ENCODE data around the gene EPS8L3.
"Not testable (repeated sequence)": the region's sequence is repeated elsewhere in the genome, so short reads cannot be mapped to it uniquely, and the experiment has no call there.

EPS8L3 gene

DNA sequence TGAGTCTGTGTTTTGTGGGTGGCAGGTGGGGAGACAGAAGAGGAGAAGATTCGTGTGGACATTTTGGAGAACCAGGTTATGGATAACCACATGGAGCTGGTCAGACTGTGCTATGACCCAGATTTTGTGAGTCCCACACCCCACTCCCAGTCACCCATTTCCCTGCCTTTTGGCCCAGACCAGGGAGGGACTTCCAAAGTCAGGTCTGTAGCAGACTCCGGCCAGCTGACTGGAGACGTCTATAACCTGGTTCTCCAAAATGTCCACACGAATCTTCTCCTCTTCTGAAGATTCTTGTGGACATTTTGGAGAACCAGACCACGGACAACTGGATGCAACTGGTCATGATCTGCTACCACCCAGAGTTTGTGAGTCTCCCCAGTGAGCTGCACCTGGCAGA lies 50.1 kb downstream of the EPS8L3 start:
- Histone ChIP-seq H3K4me3 (ENCODE audit: insufficient read depth, low read depth, low read length, poor library complexity, severe bottlenecking) (no peak overlapping the region), H3K27me3 (replicated peaks; ENCODE audit: control insufficient read depth, insufficient read depth, low read length, poor library complexity, severe bottlenecking) (no peaks in the 10 kb centered on the region), H3K36me3 (ENCODE audit: control insufficient read depth, insufficient read depth, low read length) (no peaks in the 10 kb centered on the region), H3K4me1 (ENCODE audit: control insufficient read depth, insufficient read depth, low read length, poor library complexity, severe bottlenecking) (no peaks in the 10 kb centered on the region), H3K27ac (ENCODE audit: insufficient read depth, low read length, poor library complexity, severe bottlenecking) (no peak overlapping the region), H3K9me3 (ENCODE audit: control insufficient read depth, low read length) (no peaks in the 10 kb centered on the region)
- DNase-seq, result no peak

DNA sequence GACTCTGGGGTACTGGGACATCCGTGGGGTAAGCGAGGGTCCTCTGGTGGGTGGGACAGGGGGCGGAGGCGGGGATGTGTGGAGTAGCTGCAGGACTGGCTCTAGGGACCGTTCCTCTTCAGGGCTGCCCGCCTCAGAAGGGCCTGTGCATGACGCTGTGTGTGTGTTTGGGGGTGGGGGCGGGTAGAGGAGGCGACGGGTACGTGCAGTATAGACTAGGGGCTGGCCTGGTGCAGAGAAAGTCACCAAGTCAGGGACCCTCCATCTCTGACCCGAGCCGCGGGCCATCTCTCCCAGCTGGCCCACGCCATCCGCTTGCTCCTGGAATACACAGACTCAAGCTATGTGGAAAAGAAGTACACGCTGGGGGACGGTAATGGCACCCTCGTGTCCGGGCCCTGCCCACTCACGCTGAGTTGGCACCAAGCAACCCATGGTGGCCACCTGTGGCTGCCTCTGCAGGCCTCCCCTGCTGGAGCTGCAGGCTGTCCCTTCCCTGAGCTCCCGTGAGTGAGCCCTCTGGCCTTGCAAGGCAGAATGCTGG lies 51.3 kb downstream of the EPS8L3 start:
- Histone ChIP-seq H3K36me3 (ENCODE audit: control insufficient read depth, insufficient read depth, low read length) (no peaks in the 10 kb centered on the region), H3K4me3 (ENCODE audit: insufficient read depth, low read depth, low read length, poor library complexity, severe bottlenecking) (no peak overlapping the region), H3K27me3 (replicated peaks; ENCODE audit: control insufficient read depth, insufficient read depth, low read length, poor library complexity, severe bottlenecking) (no peaks in the 10 kb centered on the region), H3K27ac (ENCODE audit: insufficient read depth, low read length, poor library complexity, severe bottlenecking) (no peak overlapping the region), H3K9me3 (ENCODE audit: control insufficient read depth, low read length) (no peaks in the 10 kb centered on the region), H3K4me1 (ENCODE audit: control insufficient read depth, insufficient read depth, low read length, poor library complexity, severe bottlenecking) (no peaks in the 10 kb centered on the region)
- DNase-seq, result no peak

GRCh38 chr1:109711593-109712320 lies 52.0 kb downstream of the EPS8L3 start, which contains the start of gene GSTM5:
Gene GSTM5, plus strand, starts transcription at chr1:109712251. Its CDS starts 62 bp downstream, at chr1:109712313.
- H3K4me1 ChIP-seq (ENCODE audit: control insufficient read depth, insufficient read depth, low read length, poor library complexity, severe bottlenecking); H3K4me3 ChIP-seq (ENCODE audit: insufficient read depth, low read depth, low read length, poor library complexity, severe bottlenecking); H3K27ac ChIP-seq (ENCODE audit: insufficient read depth, low read length, poor library complexity, severe bottlenecking); H3K27me3 ChIP-seq (replicated peaks; ENCODE audit: control insufficient read depth, insufficient read depth, low read length, poor library complexity, severe bottlenecking); H3K9me3 ChIP-seq (ENCODE audit: control insufficient read depth, low read length); H3K36me3 ChIP-seq (ENCODE audit: control insufficient read depth, insufficient read depth, low read length); DNase-seq: not testable (repeated sequence)

DNA sequence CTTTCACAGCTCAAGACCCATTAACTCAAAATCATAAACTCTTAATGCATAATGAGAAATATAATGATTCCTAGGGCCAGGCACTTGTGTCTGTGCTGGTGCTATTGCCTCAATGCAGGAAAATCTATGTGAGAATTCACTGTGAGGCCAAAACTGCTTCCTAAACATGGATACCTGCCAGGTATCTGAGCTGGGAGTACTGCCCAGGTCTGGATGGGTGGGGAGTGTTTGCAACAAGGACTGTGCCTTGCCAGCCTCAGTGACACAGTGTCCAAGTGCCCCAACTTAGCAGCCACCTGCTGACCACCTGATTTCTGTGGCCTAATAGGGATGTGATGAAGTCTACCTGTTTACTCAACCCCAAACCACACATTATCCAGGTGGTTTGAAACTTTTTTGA lies 53.9 kb downstream of the EPS8L3 start:
- not testable (repeated sequence) for H3K27me3 ChIP-seq (replicated peaks; ENCODE audit: control insufficient read depth, insufficient read depth, low read length, poor library complexity, severe bottlenecking); DNase-seq; H3K27ac ChIP-seq (ENCODE audit: insufficient read depth, low read length, poor library complexity, severe bottlenecking); H3K4me1 ChIP-seq (ENCODE audit: control insufficient read depth, insufficient read depth, low read length, poor library complexity, severe bottlenecking); H3K4me3 ChIP-seq (ENCODE audit: insufficient read depth, low read depth, low read length, poor library complexity, severe bottlenecking); H3K36me3 ChIP-seq (ENCODE audit: control insufficient read depth, insufficient read depth, low read length); H3K9me3 ChIP-seq (ENCODE audit: control insufficient read depth, low read length)

GRCh38 chr1:109708949-109709348 lies 54.8 kb downstream of the EPS8L3 start:
- not testable (repeated sequence) for H3K27me3 ChIP-seq (replicated peaks; ENCODE audit: control insufficient read depth, insufficient read depth, low read length, poor library complexity, severe bottlenecking); H3K36me3 ChIP-seq (ENCODE audit: control insufficient read depth, insufficient read depth, low read length); H3K9me3 ChIP-seq (ENCODE audit: control insufficient read depth, low read length); H3K27ac ChIP-seq (ENCODE audit: insufficient read depth, low read length, poor library complexity, severe bottlenecking); DNase-seq; H3K4me1 ChIP-seq (ENCODE audit: control insufficient read depth, insufficient read depth, low read length, poor library complexity, severe bottlenecking); H3K4me3 ChIP-seq (ENCODE audit: insufficient read depth, low read depth, low read length, poor library complexity, severe bottlenecking)

DNA sequence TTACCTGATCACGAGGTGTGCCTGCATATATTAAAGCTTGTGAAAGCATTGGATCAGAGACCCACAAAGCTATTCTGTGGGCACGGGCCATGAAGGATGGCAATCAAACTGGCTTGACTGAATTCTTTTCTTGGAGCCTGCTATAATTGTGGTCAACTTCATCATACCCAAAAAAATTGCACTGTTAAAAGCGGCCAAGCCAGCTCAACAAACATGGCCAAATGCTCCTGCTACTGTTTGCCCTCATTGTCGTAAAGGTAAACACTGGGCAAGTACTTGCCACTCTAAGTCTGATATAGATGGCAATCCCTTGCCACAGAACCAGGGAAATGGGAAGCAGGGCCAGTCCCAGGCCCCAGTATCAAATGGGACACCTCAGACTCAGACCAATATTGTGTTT lies 58.3 kb downstream of the EPS8L3 start:
- no peak for DNase-seq
- H3K27me3 ChIP-seq (replicated peaks; ENCODE audit: control insufficient read depth, insufficient read depth, low read length, poor library complexity, severe bottlenecking), result no peaks in the 10 kb centered on the region
- no peaks in the 10 kb centered on the region for H3K36me3 ChIP-seq (ENCODE audit: control insufficient read depth, insufficient read depth, low read length)
- no peaks in the 10 kb centered on the region for H3K4me1 ChIP-seq (ENCODE audit: control insufficient read depth, insufficient read depth, low read length, poor library complexity, severe bottlenecking)
- no peak overlapping the region for H3K4me3 ChIP-seq (ENCODE audit: insufficient read depth, low read depth, low read length, poor library complexity, severe bottlenecking)
- peaks cover 5% of the 10 kb centered on the region for H3K9me3 ChIP-seq (ENCODE audit: control insufficient read depth, low read length)
- H3K27ac ChIP-seq (ENCODE audit: insufficient read depth, low read length, poor library complexity, severe bottlenecking), result no peak overlapping the region

GRCh38 chr1:109704173-109704572 lies 59.5 kb downstream of the EPS8L3 start:
- Histone ChIP-seq H3K9me3 (ENCODE audit: control insufficient read depth, low read length) (peaks cover 5% of the 10 kb centered on the region), H3K27ac (ENCODE audit: insufficient read depth, low read length, poor library complexity, severe bottlenecking) (no peak overlapping the region), H3K4me3 (ENCODE audit: insufficient read depth, low read depth, low read length, poor library complexity, severe bottlenecking) (no peak overlapping the region), H3K36me3 (ENCODE audit: control insufficient read depth, insufficient read depth, low read length) (no peaks in the 10 kb centered on the region), H3K27me3 (replicated peaks; ENCODE audit: control insufficient read depth, insufficient read depth, low read length, poor library complexity, severe bottlenecking) (no peaks in the 10 kb centered on the region), H3K4me1 (ENCODE audit: control insufficient read depth, insufficient read depth, low read length, poor library complexity, severe bottlenecking) (no peaks in the 10 kb centered on the region)
- DNase-seq, result no peak

GRCh38 chr1:109702940-109703339 lies 60.8 kb downstream of the EPS8L3 start:
- not testable (repeated sequence) for DNase-seq

More at GRCh38 chr1:109702940-109703339, 60.8 kb downstream of the EPS8L3 start:
- not testable (repeated sequence) for H3K27ac ChIP-seq (ENCODE audit: insufficient read depth, low read length, poor library complexity, severe bottlenecking); H3K4me3 ChIP-seq (ENCODE audit: insufficient read depth, low read depth, low read length, poor library complexity, severe bottlenecking); H3K9me3 ChIP-seq (ENCODE audit: control insufficient read depth, low read length); H3K4me1 ChIP-seq (ENCODE audit: control insufficient read depth, insufficient read depth, low read length, poor library complexity, severe bottlenecking); H3K27me3 ChIP-seq (replicated peaks; ENCODE audit: control insufficient read depth, insufficient read depth, low read length, poor library complexity, severe bottlenecking); H3K36me3 ChIP-seq (ENCODE audit: control insufficient read depth, insufficient read depth, low read length)

Measured in effector memory CD4-positive, alpha-beta T cell (primary cell).